Islet precursor cell (in vitro differentiated cells): ENCODE data around the gene ABAT.
"Not testable (repeated sequence)": the region's sequence is repeated elsewhere in the genome, so short reads cannot be mapped to it uniquely, and the experiment has no call there.

Source experiments
- DNase-seq: peaks from one replicate; pipeline ENCODE4 v3.0.0-alpha.2; 2018

Gene ABAT

DNA sequence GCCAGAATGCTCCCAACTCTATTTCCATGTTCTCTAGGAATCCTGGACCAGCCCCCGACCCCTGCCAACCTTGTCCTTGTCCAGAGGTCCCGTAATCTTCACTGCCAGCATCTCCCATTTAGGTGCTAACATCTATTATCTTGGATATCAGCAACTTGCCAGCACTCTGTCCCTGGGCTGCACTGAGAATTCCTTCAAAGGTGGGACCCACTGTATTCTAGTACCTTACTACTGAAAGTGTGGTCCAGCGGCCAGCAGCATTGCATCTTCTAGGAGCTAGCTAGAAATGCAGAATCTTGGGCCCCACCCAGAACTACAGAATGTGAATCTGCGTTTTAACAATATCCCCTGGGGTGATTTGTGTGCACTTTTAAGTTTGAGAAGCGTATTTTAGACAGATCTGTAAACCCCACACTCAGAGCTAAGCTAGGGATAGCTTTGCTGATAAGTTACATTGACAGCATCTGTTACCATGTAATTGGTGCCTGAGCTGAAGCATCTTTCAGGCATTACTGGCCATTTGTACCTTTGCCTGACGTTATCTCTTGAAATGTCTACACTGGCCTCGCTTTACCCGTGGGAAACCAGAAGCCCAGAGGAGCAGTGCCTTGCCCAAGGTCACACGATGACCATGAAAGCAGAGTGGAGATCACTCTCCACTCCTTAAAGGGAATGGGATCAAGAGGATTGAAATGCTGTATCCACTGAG, 8.3 kb downstream of the ABAT start:
- no peak for DNase-seq

DNA sequence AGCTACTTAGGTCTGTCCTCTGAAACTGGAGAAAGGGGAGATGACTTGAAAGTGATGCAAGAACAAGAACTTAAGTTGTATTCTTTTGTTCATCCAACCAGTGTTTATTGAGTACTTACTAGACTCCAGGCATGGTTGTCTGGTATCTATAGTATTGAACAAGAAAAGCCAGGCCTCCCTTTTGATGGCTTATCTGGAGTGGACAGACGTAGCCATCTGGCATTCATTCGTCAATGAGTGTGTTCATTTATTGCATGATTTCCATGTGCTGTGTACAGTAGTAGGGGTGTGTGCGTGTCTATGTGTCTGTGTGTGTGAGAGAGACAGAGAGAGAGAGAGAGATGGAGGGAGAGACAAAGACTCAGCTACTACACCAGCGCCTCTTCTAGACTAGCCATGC, 9.2 kb downstream of the ABAT start:
- DNase-seq = no peak

DNA sequence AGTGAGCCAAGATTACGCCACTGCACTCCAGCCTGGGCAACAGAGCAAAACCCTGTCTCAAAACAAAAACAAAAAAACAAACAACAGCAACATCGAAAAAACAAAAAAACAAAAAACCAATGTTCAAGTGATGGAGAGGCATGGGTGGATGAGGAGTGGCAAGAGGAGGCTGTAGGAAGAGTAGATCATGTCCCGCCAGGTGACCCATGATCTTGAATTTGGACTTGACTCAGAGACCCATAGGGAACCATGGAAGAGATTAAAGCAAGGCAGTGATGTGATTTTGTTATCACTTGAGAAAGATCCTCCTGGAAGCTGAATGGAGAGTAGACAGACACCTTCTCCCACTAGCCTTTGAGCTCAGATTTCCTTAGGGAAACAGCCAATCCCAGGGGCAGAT, 11.2 kb downstream of the ABAT start:
- DNase-seq = no peak

DNA sequence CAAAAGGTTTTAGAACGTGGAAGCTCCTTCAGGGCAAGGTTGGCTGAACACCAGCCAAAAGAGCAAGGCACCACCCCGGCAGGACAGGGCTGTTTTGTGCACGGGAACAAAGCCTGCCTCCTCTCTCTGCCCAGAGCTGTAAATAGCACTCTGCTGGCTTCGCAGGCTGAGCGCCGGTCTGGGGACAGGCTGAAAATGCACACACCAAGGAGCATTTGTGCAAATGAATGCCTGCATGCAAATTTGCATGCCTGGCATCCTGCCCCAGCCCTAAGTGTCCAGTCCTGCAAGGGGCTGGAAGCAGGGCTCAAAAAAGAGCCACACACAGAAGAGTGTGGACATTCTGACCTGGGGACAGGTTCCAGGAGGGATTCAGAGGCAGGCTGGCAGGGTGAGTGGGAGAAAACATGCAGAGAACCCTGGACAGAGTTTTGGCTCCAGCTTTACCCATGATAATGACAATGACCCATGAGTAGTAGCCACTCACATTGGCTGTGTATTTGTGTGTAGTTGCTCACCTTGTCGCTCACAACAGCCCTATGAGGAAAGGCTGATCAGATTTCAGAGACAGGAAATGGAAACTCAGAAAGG, 11.7 kb downstream of the ABAT start:
- no peak for DNase-seq

DNA sequence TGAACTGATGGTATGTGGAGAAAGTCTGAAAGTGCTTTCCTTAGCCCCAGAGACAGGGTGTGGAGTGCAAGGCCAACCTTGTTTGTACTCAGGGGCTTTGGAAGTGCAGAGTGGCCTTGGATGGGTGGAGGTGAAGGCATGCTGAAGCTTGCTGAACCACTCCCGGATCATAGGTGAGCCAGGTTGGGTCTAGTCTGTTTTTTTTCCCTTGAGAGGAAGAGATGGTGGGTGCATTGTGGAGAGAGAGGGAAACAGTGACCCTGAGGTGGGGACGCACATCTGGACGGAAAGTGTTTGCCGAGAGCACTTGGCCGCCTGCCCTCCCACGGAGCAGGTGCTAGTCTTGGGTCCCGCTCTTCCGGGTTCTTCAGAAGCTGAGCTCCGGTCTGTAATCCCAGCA, 12.5 kb downstream of the ABAT start:
- DNase-seq = no peak

DNA sequence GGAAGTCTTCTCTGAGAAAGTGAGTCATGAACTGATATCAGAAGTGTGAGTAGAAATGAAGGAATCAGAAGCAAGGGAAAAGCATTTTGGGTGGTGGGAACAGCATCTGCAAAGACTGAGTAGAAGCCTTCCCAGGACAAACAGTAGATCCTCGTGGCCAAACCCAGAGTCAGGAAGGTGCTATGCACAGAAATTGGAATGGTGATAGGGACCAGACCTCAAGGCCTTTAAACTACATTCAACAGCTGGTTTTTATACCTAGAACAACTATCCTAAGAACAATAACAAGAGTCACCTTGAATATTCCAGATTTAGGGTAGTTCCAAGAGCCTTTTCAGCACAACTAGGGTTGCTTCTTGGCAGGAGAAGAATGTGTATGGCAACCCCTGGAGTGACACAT, 15.3 kb downstream of the ABAT start:
- no peak for DNase-seq

DNA sequence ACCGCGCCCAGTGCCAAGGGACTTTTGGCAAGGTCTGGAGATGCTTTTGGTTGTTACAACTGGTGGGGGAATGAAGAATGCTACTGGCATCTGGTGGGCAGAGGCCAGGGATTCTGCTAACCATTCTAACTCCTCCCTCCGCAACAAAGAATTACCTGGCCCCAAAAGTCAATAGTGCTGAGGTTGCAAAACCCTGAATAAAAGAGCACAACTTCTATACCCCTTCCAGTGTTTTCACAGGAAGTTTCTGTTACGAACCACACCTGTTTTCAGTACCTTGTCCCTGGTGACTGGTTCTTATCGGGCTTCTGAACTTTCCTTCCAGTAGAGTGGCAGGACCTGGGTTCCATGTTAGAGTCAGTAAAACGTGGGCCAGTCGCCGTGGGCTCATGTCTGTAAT, 17.3 kb downstream of the ABAT start:
- DNase-seq = no peak

DNA sequence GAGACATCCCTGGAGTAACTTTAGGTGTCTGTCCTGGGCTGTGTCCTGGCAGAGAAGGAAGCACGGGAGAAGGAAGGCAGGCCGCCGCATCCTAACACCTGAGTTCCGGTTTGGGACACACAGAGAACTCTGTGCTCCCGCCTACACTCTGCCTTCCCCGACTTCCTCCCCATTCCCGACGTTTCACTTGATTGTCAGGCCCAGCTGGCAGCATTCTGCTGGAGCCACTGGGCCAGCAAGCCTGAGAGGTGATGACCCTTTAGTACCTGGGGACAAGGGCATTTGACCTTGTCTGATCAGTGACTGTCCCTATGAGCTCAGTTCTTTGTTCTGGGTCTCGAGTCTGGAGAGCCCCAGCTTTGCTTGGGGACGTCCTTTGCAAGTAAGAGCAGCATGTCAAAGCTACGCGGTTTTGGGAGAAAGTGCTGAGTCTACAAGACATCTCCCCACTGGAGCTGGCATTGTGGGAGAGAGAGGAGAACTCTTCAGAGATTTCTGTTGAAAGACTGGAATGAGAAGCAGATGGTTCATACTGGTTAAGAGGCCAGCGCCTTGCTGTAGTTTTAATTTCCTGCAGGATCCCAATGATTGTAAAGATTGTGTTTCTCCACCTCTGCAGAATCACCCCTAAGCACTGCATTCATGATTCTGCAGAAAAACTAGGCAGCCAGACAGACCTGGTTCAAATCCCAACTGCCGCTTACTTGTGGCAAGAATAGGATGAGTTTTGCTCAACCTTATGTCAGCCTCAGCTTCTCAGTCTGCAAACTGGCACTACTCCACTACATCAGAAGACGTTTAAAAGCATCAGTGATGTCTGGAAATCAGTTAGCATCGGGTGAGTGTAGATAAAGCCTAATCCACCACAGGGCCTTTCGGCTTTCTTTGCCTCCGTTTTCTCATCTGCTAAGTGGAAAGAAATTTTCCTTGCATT, 20.6 kb downstream of the ABAT start:
- no peak for DNase-seq

DNA sequence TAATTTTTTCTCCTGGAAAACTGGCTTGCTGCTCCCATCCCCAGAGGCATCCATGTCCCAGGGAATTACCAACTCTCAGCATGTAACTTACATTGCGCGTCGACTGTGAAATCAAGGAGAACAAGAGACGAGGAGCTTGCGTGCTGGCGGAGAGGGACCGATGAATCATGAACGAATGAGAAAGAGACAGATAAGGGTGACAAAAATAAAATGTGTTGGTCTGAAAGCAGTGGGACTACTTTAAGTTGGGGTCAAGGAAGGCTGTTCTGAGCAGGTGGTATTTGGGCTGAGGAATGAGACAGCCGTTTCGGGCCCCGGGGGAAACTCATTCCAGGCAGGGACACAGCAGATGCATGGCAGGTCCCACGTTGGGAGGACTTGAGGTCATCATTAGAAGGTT, 22.5 kb downstream of the ABAT start:
- no peak for DNase-seq

DNA sequence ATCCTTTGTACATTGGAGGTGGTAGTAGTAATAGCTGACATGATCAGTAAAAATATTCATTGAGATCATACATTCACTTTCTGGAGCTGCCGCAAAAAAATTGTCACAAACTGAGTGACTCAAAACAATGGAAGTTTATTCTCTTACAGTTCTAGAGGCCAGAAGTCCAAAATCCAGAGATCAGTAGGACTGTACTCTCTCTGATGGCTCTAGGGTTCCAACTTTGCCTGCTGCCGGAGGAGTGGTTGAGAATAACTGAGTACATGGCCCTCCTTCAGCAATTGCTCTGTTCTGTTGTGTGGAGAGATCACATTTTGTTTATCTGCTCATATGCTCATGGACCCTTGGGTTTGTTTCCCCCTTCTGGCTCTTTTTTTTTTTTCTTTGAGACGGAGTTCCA, 23.5 kb downstream of the ABAT start:
- DNase-seq = no peak

DNA sequence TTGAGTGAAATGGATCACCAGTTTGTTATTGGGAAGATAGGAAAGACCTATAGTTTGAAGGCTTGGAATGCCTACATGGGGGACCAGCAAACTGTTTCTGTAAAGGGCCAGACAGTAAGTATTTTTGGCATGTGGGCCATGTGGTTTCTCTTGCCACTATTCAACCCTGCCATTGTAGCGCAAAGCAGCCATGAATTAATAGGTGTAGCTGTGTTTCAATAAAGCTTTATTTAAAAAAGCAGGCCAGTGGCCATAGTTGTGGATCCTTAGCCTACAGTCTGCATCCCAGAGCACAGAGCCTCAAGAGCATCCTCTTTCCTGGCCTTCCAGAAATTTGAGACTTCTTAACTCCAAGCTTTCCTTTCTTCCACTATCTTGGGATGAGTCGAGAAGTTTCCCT, 29.3 kb downstream of the ABAT start:
- no peak for DNase-seq

DNA sequence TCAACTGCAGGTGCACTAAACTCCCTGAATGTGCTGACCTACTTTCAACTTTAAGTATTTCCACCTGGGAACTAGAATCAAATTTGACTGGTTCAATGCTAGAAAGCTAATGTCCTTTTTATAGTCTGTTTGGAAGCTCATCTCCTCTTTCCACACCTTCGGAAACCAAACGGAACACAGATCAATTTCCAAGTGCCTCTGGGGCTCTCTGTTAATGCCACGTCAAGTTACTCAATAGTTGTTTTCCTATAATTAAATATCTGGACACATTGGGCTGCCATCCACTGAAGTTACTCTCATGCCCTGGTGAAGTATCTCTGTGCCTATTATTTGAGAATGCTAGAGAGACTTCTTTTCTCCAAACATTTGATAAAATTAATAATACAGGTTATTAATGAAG, 29.7 kb downstream of the ABAT start:
- DNase-seq = no peak

DNA sequence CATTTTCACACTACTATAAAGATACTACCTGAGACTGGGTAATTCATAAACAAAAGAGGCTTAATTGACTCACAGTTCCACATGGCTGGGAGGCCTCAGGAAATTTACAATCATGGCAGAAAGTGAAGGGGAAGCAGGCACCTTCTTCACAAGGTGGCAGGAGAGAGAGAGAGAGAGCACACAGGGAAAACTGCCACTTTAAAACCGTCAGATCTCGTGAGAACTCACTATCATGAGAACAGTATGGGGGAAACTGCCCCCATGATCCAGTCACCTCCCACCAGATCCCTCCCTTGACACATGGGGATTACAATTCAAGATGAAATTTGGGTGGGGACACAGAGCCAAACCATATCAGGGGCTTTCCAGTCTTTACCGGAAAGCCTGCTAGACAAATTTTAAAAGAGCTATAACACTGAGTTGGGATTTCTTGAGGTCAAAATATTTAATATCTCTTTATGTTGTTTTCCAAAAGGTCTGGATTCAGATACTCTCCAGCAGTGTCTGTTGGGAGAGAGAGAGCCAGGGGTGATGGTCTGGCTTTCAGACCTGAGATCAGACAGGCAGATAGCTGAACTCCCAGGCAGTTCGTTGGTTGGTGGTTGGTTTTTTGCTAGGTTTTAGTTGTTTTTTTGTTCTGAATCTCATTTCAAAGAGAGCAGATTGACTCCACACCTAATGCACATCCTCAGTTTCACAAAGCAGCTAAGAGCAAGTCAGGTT, 30.8 kb downstream of the ABAT start:
- DNase-seq = not testable (repeated sequence)

DNA sequence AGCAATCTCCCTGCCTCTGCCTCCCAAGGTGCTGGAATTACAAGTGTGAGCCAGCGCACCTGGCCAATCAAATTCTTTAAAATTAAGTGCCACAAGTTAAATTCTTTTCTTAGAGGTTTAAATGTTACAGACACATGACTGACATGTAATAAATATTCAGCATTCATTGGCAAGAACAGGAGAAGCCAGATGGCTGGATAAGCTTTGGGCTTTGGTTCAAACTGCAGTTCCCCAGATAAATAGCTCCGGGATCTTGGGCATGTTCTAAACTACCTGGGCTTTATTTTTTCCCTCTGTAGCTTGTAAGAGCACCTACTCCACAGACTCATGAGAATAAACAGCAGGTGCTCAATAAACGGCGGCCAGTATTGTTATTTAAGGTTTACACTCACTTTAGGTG, 34.1 kb downstream of the ABAT start:
- no peak for DNase-seq

DNA sequence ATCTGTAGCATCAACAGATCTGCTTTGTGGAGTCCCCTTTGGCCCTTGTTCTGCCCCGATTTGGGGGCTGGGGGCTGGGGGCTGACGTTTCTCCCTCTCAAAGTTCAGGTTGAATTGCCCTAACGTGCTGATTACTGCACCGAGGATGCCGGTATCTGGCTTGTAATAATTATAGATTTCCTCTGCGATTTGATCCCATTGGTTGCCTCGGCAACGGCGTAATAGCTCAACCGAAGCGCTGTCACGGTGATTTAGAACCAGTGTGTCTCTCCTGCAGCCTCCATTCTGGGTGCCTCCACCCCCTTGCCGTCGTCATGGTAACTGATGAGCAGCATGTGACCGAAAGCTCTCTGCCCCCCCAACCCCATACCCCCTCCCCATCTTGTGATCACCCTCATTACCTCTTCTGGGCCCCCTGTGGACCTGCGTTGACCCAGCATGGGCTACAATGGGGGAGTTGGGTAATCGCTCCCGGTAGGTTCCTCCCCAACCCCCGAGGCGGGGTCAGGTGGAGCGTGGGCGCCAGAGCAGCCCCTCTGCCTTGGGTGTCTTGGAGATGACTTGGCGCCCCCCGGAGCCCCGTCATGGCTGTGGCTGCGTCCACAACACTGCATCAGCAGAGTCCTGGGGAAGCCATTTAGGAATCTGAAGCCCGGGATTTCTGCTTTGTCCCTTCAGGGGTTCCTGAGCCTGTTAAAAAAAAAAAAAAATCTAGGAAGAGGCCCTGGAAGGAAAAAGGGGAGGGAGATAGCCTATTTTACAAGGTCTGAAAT, 38.4 kb downstream of the ABAT start:
- DNase-seq = no peak

DNA sequence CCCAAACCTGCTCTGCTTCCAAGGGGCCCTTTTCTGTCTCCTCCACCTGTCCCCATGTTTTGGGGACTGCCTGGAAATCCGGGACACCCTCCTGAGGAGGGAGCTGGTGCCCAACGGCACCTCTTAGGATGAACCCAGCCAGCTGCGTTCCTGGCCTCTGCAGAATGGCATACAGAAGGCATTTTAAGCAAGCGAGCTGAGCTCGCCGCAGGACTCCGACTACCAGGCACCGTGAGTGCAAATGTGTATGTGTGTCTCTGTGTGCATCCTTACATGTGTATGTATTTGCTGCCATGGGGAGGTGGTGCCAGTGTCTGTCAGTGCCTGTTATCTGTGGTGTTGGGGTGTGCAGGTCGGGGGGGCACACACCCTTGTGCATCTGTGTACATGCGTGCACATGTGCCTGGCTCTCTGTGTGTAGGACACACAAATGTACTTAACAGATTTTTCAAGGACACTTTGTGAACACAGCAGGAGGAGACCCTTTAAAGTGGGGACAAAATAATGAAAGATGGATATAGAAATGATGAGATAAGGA, 39.3 kb downstream of the ABAT start:
- DNase-seq = no peak

DNA sequence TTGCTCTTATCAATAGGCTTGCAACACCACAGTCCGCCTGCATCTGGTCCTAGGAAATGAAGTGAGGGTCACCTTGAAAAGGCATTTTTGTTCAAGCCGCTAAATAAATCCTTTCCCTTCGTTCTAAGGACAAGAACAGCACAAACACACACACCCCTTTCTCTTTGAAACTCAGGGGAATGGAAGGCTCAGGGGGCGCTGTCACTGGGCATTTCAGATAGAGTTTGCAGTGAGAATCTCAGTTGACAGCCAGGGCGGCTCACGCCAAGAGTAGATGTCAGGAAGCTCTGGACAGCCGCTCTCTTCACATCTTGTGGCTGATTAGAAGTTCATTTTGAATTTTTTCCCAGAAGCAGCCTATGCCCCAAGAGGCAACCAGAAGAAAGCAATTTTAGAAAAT, 39.8 kb downstream of the ABAT start:
- DNase-seq = no peak

DNA sequence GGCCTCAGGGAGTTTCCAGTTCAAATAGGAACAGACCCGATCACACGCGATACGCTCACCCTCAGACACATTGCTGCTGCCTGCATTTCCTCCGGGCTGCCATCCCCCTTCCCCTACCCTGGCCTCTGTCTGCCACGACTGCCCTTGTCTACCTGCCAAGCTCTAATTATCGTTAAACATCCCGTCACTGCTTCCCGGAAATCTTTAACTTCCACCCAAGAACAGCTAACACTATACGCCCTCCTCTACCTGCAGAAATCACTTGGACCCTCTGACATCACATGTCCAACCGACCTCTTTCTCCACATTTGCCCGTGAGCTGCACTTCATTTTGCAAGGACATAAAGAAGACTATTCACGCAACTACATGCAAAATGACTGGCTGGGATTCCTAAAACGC, 40.4 kb downstream of the ABAT start:
- no peak for DNase-seq

DNA sequence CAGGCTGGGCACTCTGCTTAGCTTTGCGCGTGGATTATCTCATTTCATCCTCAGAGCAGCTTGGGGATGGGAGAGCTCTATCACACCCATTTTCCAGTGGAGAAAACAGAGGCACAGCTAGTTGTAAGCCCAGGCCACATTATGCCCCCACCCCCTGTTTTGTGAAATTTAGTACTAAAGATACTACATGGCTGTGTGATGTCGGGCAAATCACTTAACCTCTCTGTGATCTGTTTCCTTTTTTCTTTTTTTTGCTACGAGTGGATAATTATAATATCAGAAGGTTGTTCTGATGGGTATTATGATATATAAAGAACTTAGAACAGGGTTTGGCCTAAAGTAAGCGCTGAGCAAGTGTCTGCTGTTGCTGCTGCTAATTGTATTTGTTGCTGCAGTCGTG, 41.6 kb downstream of the ABAT start:
- no peak for DNase-seq

DNA sequence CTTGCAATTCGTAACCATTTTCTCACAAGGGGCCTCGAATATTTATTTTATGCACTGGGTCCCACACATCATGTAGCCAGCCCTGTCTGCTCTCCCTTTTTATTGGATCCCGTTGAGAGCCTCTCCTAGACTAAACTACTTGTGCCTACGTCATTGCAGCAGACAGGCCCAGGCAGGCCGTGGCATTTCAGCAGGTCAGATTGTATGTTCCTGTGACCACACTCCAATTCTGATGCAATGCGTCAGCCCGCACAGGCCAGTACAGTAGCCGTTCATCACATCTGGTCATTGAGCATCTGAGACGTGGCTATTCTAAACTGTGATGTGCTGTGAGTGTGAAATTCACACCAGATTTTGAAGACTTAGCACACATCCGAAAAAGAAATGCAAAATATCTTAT, 42.2 kb downstream of the ABAT start:
- no peak for DNase-seq

DNA sequence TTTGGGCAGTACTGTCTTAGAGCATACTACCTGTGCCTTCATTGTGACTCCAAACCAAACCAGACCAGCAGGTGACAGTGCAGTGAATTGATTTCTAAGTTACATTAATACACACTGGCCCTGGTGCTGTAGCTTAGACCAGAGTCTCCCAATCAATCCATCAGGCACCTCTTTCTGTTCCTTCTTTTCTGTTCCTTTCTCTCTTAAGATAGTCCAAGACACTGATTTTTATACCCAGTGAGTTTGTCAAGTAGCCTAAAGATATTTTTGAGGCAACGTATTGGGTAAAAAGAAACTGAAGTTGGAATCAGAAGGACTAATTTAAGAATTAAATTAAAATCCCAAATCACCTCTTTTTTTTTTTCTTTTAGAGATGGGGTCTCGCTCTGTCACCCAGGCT, 43.1 kb downstream of the ABAT start:
- no peak for DNase-seq

DNA sequence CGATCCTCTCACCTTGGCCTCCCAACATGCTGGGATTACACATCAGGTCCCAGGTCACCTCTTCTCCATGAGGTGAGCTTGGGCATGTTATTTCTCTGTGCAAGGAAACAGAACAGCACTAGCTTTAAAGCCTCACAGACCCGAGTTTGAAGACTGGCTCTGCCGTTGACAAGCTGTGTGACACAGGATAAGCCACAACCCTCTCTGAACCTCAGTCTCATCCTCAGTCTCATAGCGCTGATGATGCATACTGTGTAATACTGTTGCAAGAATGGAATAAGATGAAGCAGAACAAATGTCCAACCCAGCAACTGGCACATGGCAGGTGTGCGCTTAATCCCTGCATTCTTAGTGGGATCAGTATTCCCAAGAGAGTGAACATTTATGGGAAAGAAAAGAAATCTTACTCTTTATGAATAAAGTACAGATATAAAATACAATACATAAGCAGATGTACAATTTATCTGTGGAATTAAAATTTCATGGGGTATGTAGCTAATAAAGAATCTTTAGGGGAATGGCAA, 43.5 kb downstream of the ABAT start:
- no peak for DNase-seq
